ENCODE measurements around the gene CCDC43.

GRCh38 chr17:44707755-44708400, 18.3 kb upstream of the CCDC43 start:
- TF ChIP-seq CTCF (conservative IDR thresholded peaks at IDR 0.05; ENCODE audit: low read depth, low read length) (no peak), EZH2 (IDR thresholded peaks at IDR 0.05; ENCODE audit: low read length, unreplicated experiment) (no peak), EZH2phosphoT487 (IDR thresholded peaks at IDR 0.05; ENCODE audit: borderline replicate concordance, low read length) (no peak)

Data from PC-3 (cell line).